ENCODE data around the gene SHC3.

DNA sequence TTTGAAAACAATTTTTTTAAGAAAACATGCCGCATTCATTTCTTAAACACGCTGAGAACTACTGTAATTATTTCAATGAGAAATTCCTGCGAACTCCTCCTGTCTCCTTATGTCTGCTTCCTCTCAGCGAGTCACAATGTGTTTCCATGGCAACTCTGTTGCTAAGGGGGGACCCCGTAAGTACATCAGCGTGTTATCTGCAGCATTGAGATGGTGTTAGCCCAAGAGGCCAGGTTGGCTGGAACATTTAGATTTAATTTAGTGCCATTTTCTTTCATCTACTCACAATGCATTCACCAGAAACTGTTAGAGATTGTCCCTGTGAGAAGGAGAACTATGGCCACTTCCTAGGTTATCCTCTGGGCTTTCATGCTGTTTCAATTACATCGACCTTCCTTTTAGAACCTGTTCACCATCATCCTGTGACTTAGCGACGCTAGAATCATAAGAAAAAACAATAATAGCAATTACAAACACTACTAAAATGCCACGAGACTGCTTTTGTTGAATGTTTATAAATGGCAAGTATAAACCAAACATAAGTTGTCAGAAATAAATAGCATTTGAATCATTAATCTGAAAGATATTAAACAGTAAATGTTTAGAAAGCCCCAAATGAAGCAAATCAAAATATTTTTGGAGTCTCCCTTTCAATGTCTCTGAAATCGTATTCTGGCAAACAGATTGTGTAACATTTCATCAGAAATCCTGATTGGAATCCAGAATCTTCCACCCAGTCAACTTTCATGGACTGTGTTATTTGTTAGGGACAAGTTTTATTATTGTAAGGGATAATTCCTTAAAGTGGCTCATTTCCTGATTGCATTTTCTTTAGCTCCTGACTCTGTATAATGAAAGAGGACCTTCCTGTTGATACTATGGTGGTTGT lies 39.7 kb upstream of the SHC3 start:
- TF ChIP-seq, protein P1, sequence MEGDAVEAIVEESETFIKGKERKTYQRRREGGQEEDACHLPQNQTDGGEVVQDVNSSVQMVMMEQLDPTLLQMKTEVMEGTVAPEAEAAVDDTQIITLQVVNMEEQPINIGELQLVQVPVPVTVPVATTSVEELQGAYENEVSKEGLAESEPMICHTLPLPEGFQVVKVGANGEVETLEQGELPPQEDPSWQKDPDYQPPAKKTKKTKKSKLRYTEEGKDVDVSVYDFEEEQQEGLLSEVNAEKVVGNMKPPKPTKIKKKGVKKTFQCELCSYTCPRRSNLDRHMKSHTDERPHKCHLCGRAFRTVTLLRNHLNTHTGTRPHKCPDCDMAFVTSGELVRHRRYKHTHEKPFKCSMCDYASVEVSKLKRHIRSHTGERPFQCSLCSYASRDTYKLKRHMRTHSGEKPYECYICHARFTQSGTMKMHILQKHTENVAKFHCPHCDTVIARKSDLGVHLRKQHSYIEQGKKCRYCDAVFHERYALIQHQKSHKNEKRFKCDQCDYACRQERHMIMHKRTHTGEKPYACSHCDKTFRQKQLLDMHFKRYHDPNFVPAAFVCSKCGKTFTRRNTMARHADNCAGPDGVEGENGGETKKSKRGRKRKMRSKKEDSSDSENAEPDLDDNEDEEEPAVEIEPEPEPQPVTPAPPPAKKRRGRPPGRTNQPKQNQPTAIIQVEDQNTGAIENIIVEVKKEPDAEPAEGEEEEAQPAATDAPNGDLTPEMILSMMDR (IDR thresholded peaks at IDR 0.05), result no peak
- TF ChIP-seq POLR2A (IDR thresholded peaks at IDR 0.05), result no peak
